ENCODE measurements around the gene BNC2. TPM values are rescaled to one million over a fixed set of nuclear protein-coding genes. Genes with fewer than 3 reads are reported as not detected.
A peak's percentile ranks its signal among the peaks of the same experiment; 100 is the strongest.
"Not testable (repeated sequence)": the region's sequence is repeated elsewhere in the genome, so short reads cannot be mapped to it uniquely, and the experiment has no call there.

The BNC2 gene
- total RNA-seq, 2 experiments from 2014 or later = not detected

- H3K4me1 Mint-ChIP-seq (ENCODE audit: low read depth) = no peaks in the 10 kb centered on the region
- H3K27me3 Mint-ChIP-seq (ENCODE audit: low read depth) = peaks cover 5% of the 10 kb centered on the region
- H3K27ac Mint-ChIP-seq = no peak overlapping the region
- H3K36me3 Mint-ChIP-seq (ENCODE audit: low read depth) = no peaks in the 10 kb centered on the region
- H3K4me3 Mint-ChIP-seq = no peak overlapping the region
- intact Hi-C loops (cut with micrococcal nuclease) = no loop called here
- no peak for DNase-seq
- CTCF ChIA-PET = interaction anchor here (0.6 kb wide), 2 partner anchors 182 to 396 kb away, joined by 3 to 4 read pairs; no protein-coding TSS in a partner anchor
- peaks cover 7% of the 10 kb centered on the region for H3K9me3 Mint-ChIP-seq
These were observed 13.9 kb upstream of the BNC2 start for GRCh38 chr9:16884373-16884772.

- H3K4me3 Mint-ChIP-seq = no peak overlapping the region
- no peaks in the 10 kb centered on the region for H3K4me1 Mint-ChIP-seq (ENCODE audit: low read depth)
- peaks cover 7% of the 10 kb centered on the region for H3K9me3 Mint-ChIP-seq
- no peak overlapping the region for H3K27ac Mint-ChIP-seq
- intact Hi-C loops (cut with micrococcal nuclease) = no loop called here
- H3K36me3 Mint-ChIP-seq (ENCODE audit: low read depth) = no peaks in the 10 kb centered on the region
- H3K27me3 Mint-ChIP-seq (ENCODE audit: low read depth) = peaks cover 5% of the 10 kb centered on the region
- CTCF ChIA-PET = interaction anchor here (0.6 kb wide), 2 partner anchors 33 to 183 kb away, joined by 4 to 9 read pairs; no protein-coding TSS in a partner anchor
- no peak for DNase-seq
These were observed 13.1 kb upstream of the BNC2 start for GRCh38 chr9:16883586-16883985.

GRCh38 chr9:16882440-16882839 is 12.0 kb upstream of the BNC2 start:
- intact Hi-C loops (cut with micrococcal nuclease); H3K27ac Mint-ChIP-seq; H3K27me3 Mint-ChIP-seq (ENCODE audit: low read depth); H3K4me3 Mint-ChIP-seq; DNase-seq; H3K36me3 Mint-ChIP-seq (ENCODE audit: low read depth); CTCF ChIA-PET; H3K9me3 Mint-ChIP-seq; H3K4me1 Mint-ChIP-seq (ENCODE audit: low read depth): not testable (repeated sequence)

- Mint-ChIP-seq H3K4me1 (ENCODE audit: low read depth) (no peaks in the 10 kb centered on the region), H3K27me3 (ENCODE audit: low read depth) (peaks cover 3% of the 10 kb centered on the region), H3K4me3 (no peak overlapping the region), H3K9me3 (peaks cover 6% of the 10 kb centered on the region), H3K36me3 (ENCODE audit: low read depth) (no peaks in the 10 kb centered on the region), H3K27ac (no peak overlapping the region)
- CTCF ChIA-PET = no interaction called here
- intact Hi-C loops (cut with micrococcal nuclease) = no loop called here
- no peak for DNase-seq
These were observed 8.9 kb upstream of the BNC2 start for GRCh38 chr9:16879416-16879815.

- intact Hi-C loops (cut with micrococcal nuclease) = no loop called here
- Mint-ChIP-seq H3K36me3 (ENCODE audit: low read depth) (no peaks in the 10 kb centered on the region), H3K9me3 (peaks cover 6% of the 10 kb centered on the region), H3K27me3 (ENCODE audit: low read depth) (peaks cover 18% of the 10 kb centered on the region), H3K4me1 (ENCODE audit: low read depth) (no peaks in the 10 kb centered on the region), H3K27ac (no peak overlapping the region), H3K4me3 (no peak overlapping the region)
- DNase-seq = no peak
- CTCF ChIA-PET = no interaction called here
These were observed 6.8 kb upstream of the BNC2 start for GRCh38 chr9:16877256-16877655.

GRCh38 chr9:16873126-16873802 is 2.8 kb upstream of the BNC2 start:
- H3K9me3 Mint-ChIP-seq = no peaks in the 10 kb centered on the region
- no peak for DNase-seq
- H3K36me3 Mint-ChIP-seq (ENCODE audit: low read depth) = no peaks in the 10 kb centered on the region
- H3K27me3 Mint-ChIP-seq (ENCODE audit: low read depth) = peaks cover 40% of the 10 kb centered on the region
- peaks cover 5% of the 10 kb centered on the region for H3K4me1 Mint-ChIP-seq (ENCODE audit: low read depth)
- CTCF ChIA-PET = no interaction called here
- H3K27ac Mint-ChIP-seq = no peak overlapping the region
- intact Hi-C loops (cut with micrococcal nuclease) = no loop called here
- no peak overlapping the region for H3K4me3 Mint-ChIP-seq

GRCh38 chr9:16871336-16872151 is 1.1 kb upstream of the BNC2 start:
- DNase-seq = no peak
- H3K36me3 Mint-ChIP-seq (ENCODE audit: low read depth) = no peaks in the 10 kb centered on the region
- H3K27me3 Mint-ChIP-seq (ENCODE audit: low read depth) = peaks cover 47% of the 10 kb centered on the region
- no peaks in the 10 kb centered on the region for H3K9me3 Mint-ChIP-seq
- H3K4me1 Mint-ChIP-seq (ENCODE audit: low read depth) = peaks cover 5% of the 10 kb centered on the region
- peak overlapping the region; percentile 21 for H3K4me3 Mint-ChIP-seq
- H3K27ac Mint-ChIP-seq = no peak overlapping the region
- intact Hi-C loops (cut with micrococcal nuclease) = no loop called here
- CTCF ChIA-PET = no interaction called here

GRCh38 chr9:16869882-16870595 is 431 bp downstream of the BNC2 start:
- no peak for DNase-seq
- no peak overlapping the region for H3K4me3 Mint-ChIP-seq
- no peak overlapping the region for H3K27ac Mint-ChIP-seq
- CTCF ChIA-PET = no interaction called here
- peaks cover 46% of the 10 kb centered on the region for H3K27me3 Mint-ChIP-seq (ENCODE audit: low read depth)
- H3K9me3 Mint-ChIP-seq = no peaks in the 10 kb centered on the region
- H3K4me1 Mint-ChIP-seq (ENCODE audit: low read depth) = peaks cover 5% of the 10 kb centered on the region
- intact Hi-C loops (cut with micrococcal nuclease) = no loop called here
- H3K36me3 Mint-ChIP-seq (ENCODE audit: low read depth) = no peaks in the 10 kb centered on the region

GRCh38 chr9:16869131-16869881 is 1.2 kb downstream of the BNC2 start:
- DNase-seq = no peak
- no peaks in the 10 kb centered on the region for H3K9me3 Mint-ChIP-seq
- peaks cover 45% of the 10 kb centered on the region for H3K27me3 Mint-ChIP-seq (ENCODE audit: low read depth)
- H3K27ac Mint-ChIP-seq = no peak overlapping the region
- H3K4me1 Mint-ChIP-seq (ENCODE audit: low read depth) = peaks cover 5% of the 10 kb centered on the region
- intact Hi-C loops (cut with micrococcal nuclease) = no loop called here
- CTCF ChIA-PET = no interaction called here
- no peak overlapping the region for H3K4me3 Mint-ChIP-seq
- no peaks in the 10 kb centered on the region for H3K36me3 Mint-ChIP-seq (ENCODE audit: low read depth)

- no peak overlapping the region for H3K27ac Mint-ChIP-seq
- intact Hi-C loops (cut with micrococcal nuclease) = no loop called here
- CTCF ChIA-PET = interaction anchor here (0.6 kb wide), 1 partner anchor 167 kb away, joined by 4 read pairs; no protein-coding TSS in a partner anchor
- H3K9me3 Mint-ChIP-seq = no peaks in the 10 kb centered on the region
- no peaks in the 10 kb centered on the region for H3K36me3 Mint-ChIP-seq (ENCODE audit: low read depth)
- H3K27me3 Mint-ChIP-seq (ENCODE audit: low read depth) = peaks cover 43% of the 10 kb centered on the region
- peaks cover 5% of the 10 kb centered on the region for H3K4me1 Mint-ChIP-seq (ENCODE audit: low read depth)
- H3K4me3 Mint-ChIP-seq = no peak overlapping the region
- no peak for DNase-seq
These were observed 1.8 kb downstream of the BNC2 start for GRCh38 chr9:16868701-16869100.

- Mint-ChIP-seq H3K36me3 (ENCODE audit: low read depth) (no peaks in the 10 kb centered on the region), H3K4me1 (ENCODE audit: low read depth) (peaks cover 5% of the 10 kb centered on the region), H3K27ac (no peak overlapping the region), H3K27me3 (ENCODE audit: low read depth) (peaks cover 33% of the 10 kb centered on the region), H3K4me3 (no peak overlapping the region), H3K9me3 (no peaks in the 10 kb centered on the region)
- intact Hi-C loops (cut with micrococcal nuclease) = no loop called here
- CTCF ChIA-PET = no interaction called here
- no peak for DNase-seq
These were observed 2.7 kb downstream of the BNC2 start for GRCh38 chr9:16867576-16868311.
